IPS-20b (cell line): ENCODE results near the gene PLOD2.

Experiments
- H3K27ac ChIP-seq: one replicate; pipeline ENCODE4 v1.5.1; 2013; ENCODE audit warnings: low read length
- H3K27me3 ChIP-seq: 2 replicates; pipeline ENCODE4 v1.6.1; 2013; ENCODE audit warnings: mild to moderate bottlenecking, low read length, inconsistent platforms; ENCODE audit not compliant: insufficient read depth
- H3K36me3 ChIP-seq: 2 replicates; pipeline ENCODE4 v1.6.1; 2013; ENCODE audit warnings: low read depth, mild to moderate bottlenecking, inconsistent platforms, low read length, moderate library complexity; ENCODE audit not compliant: insufficient read depth
- H3K4me1 ChIP-seq: 2 replicates; pipeline ENCODE4 v1.6.1; 2013; ENCODE audit warnings: mild to moderate bottlenecking, control low read depth, inconsistent platforms, low read length, moderate library complexity; ENCODE audit not compliant: insufficient read depth
- H3K4me3 ChIP-seq: 2 replicates; pipeline ENCODE4 v1.5.1; 2013; ENCODE audit warnings: mild to moderate bottlenecking, low read length, inconsistent platforms
- H3K9ac ChIP-seq: 2 replicates; pipeline ENCODE4 v1.6.1; 2013; ENCODE audit warnings: low read depth, mild to moderate bottlenecking, inconsistent platforms, low read length, moderate library complexity
- H3K9me3 ChIP-seq: 2 replicates; pipeline ENCODE4 v1.6.1; 2013; ENCODE audit warnings: mild to moderate bottlenecking, low read depth, low read length, inconsistent platforms; ENCODE audit not compliant: insufficient read depth

Gene PLOD2

DNA sequence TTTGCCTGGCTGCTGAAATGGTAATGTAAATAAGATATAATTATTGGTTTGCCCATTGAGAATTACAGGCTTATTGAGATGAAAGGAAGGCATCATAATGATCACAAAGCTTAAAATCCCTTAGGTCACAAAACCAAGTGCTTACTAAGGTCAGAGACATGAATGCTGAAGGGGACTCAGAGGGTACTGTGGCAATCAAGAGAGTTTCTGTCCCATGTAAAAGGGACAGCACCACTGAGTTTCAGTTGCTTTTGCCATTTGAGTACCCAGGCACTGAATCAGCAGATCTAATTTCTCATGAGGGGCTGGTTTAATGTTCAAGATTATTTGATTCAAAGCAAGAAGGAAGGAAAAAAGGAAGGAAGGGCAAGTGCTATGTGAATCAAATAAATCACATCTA, 127.0 kb downstream of the PLOD2 start:
- Histone ChIP-seq H3K9me3 (peaks cover 7% of the 10 kb centered on the region; the same call in 1 of the 2 replicates), H3K9ac (no peak overlapping the region), H3K36me3 (no peaks in the 10 kb centered on the region), H3K4me1 (peaks cover 9% of the 10 kb centered on the region), H3K4me3 (no peak overlapping the region), H3K27me3 (no peaks in the 10 kb centered on the region), H3K27ac (no peak overlapping the region)

DNA sequence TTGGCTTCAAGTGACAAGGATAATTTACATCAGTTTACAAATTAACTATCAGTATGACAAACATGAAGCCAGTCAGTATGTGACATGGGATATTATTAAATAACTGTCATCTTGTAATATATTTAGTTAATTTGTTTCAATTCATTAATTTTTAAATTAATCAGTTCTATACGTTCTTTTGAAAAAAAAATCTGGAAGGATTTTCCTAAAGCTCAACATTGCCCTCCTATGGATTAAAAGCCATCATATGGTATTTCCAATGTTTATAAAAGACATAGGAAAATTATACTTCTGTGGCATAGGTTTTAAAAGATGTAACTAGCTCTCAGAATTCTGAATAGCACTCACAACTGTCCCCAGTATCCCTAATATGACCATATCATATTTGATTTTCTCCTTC, 134.4 kb downstream of the PLOD2 start:
- Histone ChIP-seq H3K4me3 (no peak overlapping the region), H3K27me3 (no peaks in the 10 kb centered on the region), H3K4me1 (no peaks in the 10 kb centered on the region), H3K9me3 (peaks cover 7% of the 10 kb centered on the region; the same call in 1 of the 2 replicates), H3K9ac (no peak overlapping the region), H3K27ac (no peak overlapping the region), H3K36me3 (no peaks in the 10 kb centered on the region)

DNA sequence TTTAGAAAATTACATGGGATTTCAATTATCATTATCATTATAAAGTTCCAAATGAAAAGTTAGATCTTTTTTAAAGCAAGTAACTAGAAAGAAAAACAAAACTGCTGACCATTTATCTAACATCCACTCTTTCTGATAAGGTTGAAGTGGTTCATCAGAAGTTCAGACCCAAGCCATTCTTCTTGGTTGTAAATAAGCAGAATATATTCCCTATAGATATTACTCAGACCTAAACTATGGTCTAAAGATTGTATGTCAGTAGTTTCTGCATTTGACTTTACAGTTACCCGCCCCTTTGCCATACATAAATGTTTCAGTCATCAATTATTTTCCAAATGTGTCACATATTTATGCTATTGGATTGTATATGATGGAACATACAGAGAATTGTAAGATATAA, 136.7 kb downstream of the PLOD2 start:
- Histone ChIP-seq H3K4me1 (no peaks in the 10 kb centered on the region), H3K9me3 (no peaks in the 10 kb centered on the region)

DNA sequence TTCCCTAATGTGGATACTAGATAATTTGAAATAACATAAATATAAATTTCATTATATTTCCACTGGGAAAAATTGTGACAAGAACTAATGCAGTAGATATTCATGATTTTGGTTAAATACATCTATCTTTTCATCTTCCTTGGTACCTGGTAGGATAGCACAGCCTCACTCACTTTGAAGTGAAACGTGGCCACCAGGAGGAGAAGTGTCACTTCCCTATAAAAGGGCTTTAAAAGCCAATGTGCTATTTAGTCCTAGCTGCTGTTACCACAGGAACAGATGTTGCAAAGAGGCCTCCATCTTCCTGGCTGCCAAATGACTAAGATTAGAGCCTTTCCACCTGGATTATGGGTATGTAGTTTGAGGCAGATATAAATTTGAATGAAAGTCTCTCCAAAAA, 140.0 kb downstream of the PLOD2 start:
- Histone ChIP-seq H3K9me3 (no peaks in the 10 kb centered on the region; the same call in 1 of the 2 replicates), H3K27me3 (no peaks in the 10 kb centered on the region), H3K27ac (no peak overlapping the region), H3K36me3 (no peaks in the 10 kb centered on the region), H3K9ac (no peak overlapping the region), H3K4me1 (no peaks in the 10 kb centered on the region), H3K4me3 (no peak overlapping the region)

More for the DNA sequence above, 136.7 kb downstream of the PLOD2 start:
- no peaks in the 10 kb centered on the region for H3K27me3 ChIP-seq
- H3K36me3 ChIP-seq, result no peaks in the 10 kb centered on the region
- H3K27ac ChIP-seq, result no peak overlapping the region
- no peak overlapping the region for H3K4me3 ChIP-seq
- no peak overlapping the region for H3K9ac ChIP-seq

DNA sequence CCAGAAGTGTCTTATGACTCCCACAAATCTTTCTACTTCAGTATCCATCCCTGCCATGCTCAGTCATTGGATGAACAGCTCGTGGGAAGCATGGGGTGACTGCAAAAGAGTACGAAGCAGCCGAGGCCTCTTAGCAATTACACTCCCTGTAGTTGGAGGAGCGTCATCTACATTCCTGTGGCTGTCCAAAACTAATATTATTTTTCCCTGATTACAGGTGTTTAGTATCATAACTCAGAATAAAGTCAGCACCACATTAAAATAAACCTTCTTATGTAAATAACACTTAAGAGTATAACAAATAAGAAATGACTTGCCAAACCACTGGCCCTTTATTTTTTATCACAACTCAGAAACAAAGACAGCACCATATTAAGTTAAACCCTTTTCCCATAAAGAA, 141.5 kb downstream of the PLOD2 start:
- Histone ChIP-seq H3K9ac (no peak overlapping the region), H3K27ac (no peak overlapping the region), H3K4me1 (no peaks in the 10 kb centered on the region), H3K9me3 (no peaks in the 10 kb centered on the region; the same call in 1 of the 2 replicates), H3K4me3 (no peak overlapping the region), H3K27me3 (no peaks in the 10 kb centered on the region), H3K36me3 (no peaks in the 10 kb centered on the region)
